Caki2 (cell line): ENCODE data around the gene ELOVL5. TPM values are rescaled to one million over a fixed set of nuclear protein-coding genes. Genes with fewer than 3 reads are reported as not detected.
"Not testable (repeated sequence)": the region's sequence is repeated elsewhere in the genome, so short reads cannot be mapped to it uniquely, and the experiment has no call there.

Source experiments
- DNase-seq: peaks from one replicate; pipeline ENCODE4 v3.0.0-alpha.2; 2015; ENCODE audit warnings: low read depth
- in situ Hi-C: cut with HindIII; loops from 2 replicates; pipeline ENCODE4 v1.10.0; 2016; ENCODE audit warnings: low sequenced_read_pairs, low pct_unique_long_range_greater_than_20kb, mixed read lengths
- total RNA-seq: library from RNA; depleted of rRNA; stranded (reverse); fragments of >200 nt; shearing (Covaris generic); gene quantifications from 2 replicates; pipeline ENCODE4 v1.2.3, GENCODE V29; 2014; ENCODE audit warnings: low replicate concordance; rRNA removed

ELOVL5 gene
- 5.8 and 13.0 TPM in 2 replicates for total RNA-seq

GRCh38 chr6:53348371-53349208 lies at the start of gene ELOVL5:
Gene ELOVL5, minus strand, starts transcription at chr6:53348950. Its CDS starts 53,251 bp downstream, at chr6:53295699.
- peak; percentile 95 for DNase-seq
- in situ Hi-C loops, result no loop called here

- DNase-seq, result no peak
- in situ Hi-C loops, result no loop called here
These were observed 48.5 kb upstream of the ELOVL5 start for GRCh38 chr6:53397283-53397682.

- DNase-seq, result no peak
- in situ Hi-C loops, result no loop called here
These were observed 47.2 kb upstream of the ELOVL5 start for GRCh38 chr6:53395986-53396385.

- in situ Hi-C loops, result no loop called here
- no peak for DNase-seq
These were observed 46.0 kb upstream of the ELOVL5 start for GRCh38 chr6:53394704-53395103.

GRCh38 chr6:53391170-53391569 lies 42.4 kb upstream of the ELOVL5 start:
- DNase-seq, result no peak
- in situ Hi-C loops, result no loop called here

GRCh38 chr6:53390010-53390409 lies 41.3 kb upstream of the ELOVL5 start:
- DNase-seq, result no peak
- in situ Hi-C loops, result no loop called here

GRCh38 chr6:53388615-53389014 lies 39.9 kb upstream of the ELOVL5 start:
- in situ Hi-C loops, result not testable (repeated sequence)

GRCh38 chr6:53382421-53382820 lies 33.7 kb upstream of the ELOVL5 start:
- in situ Hi-C loops, result no loop called here
- DNase-seq, result no peak

More at GRCh38 chr6:53388615-53389014, 39.9 kb upstream of the ELOVL5 start:
- not testable (repeated sequence) for DNase-seq

GRCh38 chr6:53378208-53378607 lies 29.5 kb upstream of the ELOVL5 start:
- in situ Hi-C loops, result no loop called here
- DNase-seq, result no peak

GRCh38 chr6:53377793-53378192 lies 29.0 kb upstream of the ELOVL5 start:
- no peak for DNase-seq
- in situ Hi-C loops, result no loop called here

- no peak for DNase-seq
- in situ Hi-C loops, result no loop called here
These were observed 28.5 kb upstream of the ELOVL5 start for GRCh38 chr6:53377289-53377688.

GRCh38 chr6:53376661-53377226 lies 28.0 kb upstream of the ELOVL5 start:
- in situ Hi-C loops, result no loop called here
- no peak for DNase-seq

- in situ Hi-C loops, result no loop called here
- no peak for DNase-seq
These were observed 27.1 kb upstream of the ELOVL5 start for GRCh38 chr6:53375847-53376246.

GRCh38 chr6:53373638-53374037 lies 24.9 kb upstream of the ELOVL5 start:
- DNase-seq, result no peak
- in situ Hi-C loops, result no loop called here

- peak; percentile 24 for DNase-seq
- in situ Hi-C loops, result no loop called here
These were observed 21.2 kb upstream of the ELOVL5 start for GRCh38 chr6:53369876-53370515.

GRCh38 chr6:53369051-53369450 lies 20.3 kb upstream of the ELOVL5 start:
- in situ Hi-C loops, result no loop called here
- DNase-seq, result no peak

- in situ Hi-C loops, result no loop called here
- DNase-seq, result no peak
These were observed 17.4 kb upstream of the ELOVL5 start for GRCh38 chr6:53366128-53366641.

- DNase-seq, result no peak
- in situ Hi-C loops, result no loop called here
These were observed 14.8 kb upstream of the ELOVL5 start for GRCh38 chr6:53363341-53364079.
